ENCODE measurements around the gene MFSD2B.

GRCh38 chr2:24022975-24023575, 13.2 kb downstream of the MFSD2B start:
- no peak for TF ChIP-seq CTCF (IDR thresholded peaks at IDR 0.05)
- no peak for TF ChIP-seq POLR2A (IDR thresholded peaks at IDR 0.05)
- TF ChIP-seq POLR2AphosphoS5 (IDR thresholded peaks at IDR 0.05): no peak

All from prostate gland (tissue), 2 donors.